ENCODE measurements around the gene HNF4A. TPM values are rescaled to one million over a fixed set of nuclear protein-coding genes. Genes with fewer than 3 reads are reported as not detected.

Gene HNF4A
- total and polyA plus RNA-seq, 2 of the 13 experiments (the other 11 are each of a cell fraction or from before 2014, with no cell fraction given): 80.9 to 169 TPM

- TF ChIP-seq CBX2 (IDR thresholded peaks at IDR 0.05; ENCODE audit: low read depth, low read length) (no peak), CBX2 (CRISPR knock-in tag; IDR thresholded peaks at IDR 0.05; ENCODE audit: low read depth) (peak; percentile 82; the same call in 1 of the 2 replicates), PBX2 (CRISPR knock-in tag; IDR thresholded peaks at IDR 0.05) (no peak), PRDM15 (CRISPR knock-in tag; IDR thresholded peaks at IDR 0.05) (peak; percentile 62), HINFP (CRISPR knock-in tag; IDR thresholded peaks at IDR 0.05; ENCODE audit: low read depth) (peak; percentile 30; the same call in 1 of the 2 replicates), TAF15 (IDR thresholded peaks at IDR 0.05; ENCODE audit: low read depth, low read length, poor library complexity, severe bottlenecking) (no peak), ZNF33A (CRISPR knock-in tag; IDR thresholded peaks at IDR 0.05; ENCODE audit: borderline replicate concordance) (no peak), ZNF446 (CRISPR knock-in tag; IDR thresholded peaks at IDR 0.05) (peak; percentile 34; the same call in 1 of the 2 replicates), AGO1 (IDR thresholded peaks at IDR 0.05; ENCODE audit: low read depth, low read length, poor library complexity, severe bottlenecking) (no peak), MED13 (CRISPR knock-in tag; IDR thresholded peaks at IDR 0.05) (peak; percentile 76; the same call in 1 of the 2 replicates), ZNF800 (CRISPR knock-in tag; IDR thresholded peaks at IDR 0.05) (no peak; the same call in none of the 2 replicates), MEIS1 (CRISPR knock-in tag; IDR thresholded peaks at IDR 0.05; ENCODE audit: borderline replicate concordance) (no peak), RAD51 (IDR thresholded peaks at IDR 0.05; ENCODE audit: borderline replicate concordance) (no peak), U2AF1 (optimal IDR thresholded peaks at IDR 0.05; ENCODE audit: low read depth, low read length) (no peak), ZKSCAN5 (CRISPR knock-in tag; IDR thresholded peaks at IDR 0.05) (no peak), KLF12 (CRISPR knock-in tag; IDR thresholded peaks at IDR 0.05; ENCODE audit: borderline replicate concordance) (peak; percentile 42; the same call in 1 of the 2 replicates), ZSCAN25 (CRISPR knock-in tag; IDR thresholded peaks at IDR 0.05) (no peak), AGO2 (optimal IDR thresholded peaks at IDR 0.05; ENCODE audit: low read depth, low read length) (no peak), CEBPB (IDR thresholded peaks at IDR 0.05; ENCODE audit: borderline replicate concordance, low read depth, low read length) (no peak), ZNF556 (CRISPR knock-in tag; IDR thresholded peaks at IDR 0.05; ENCODE audit: borderline replicate concordance) (no peak), SIX1 (CRISPR knock-in tag; IDR thresholded peaks at IDR 0.05; ENCODE audit: borderline replicate concordance) (no peak)
Observed at GRCh38 chr20:44401770-44402390, 46.4 kb downstream of the HNF4A start (continued).
